ENCODE results near the gene DBF4. TPM values are rescaled to one million over a fixed set of nuclear protein-coding genes. Genes with fewer than 3 reads are reported as not detected.
"Not testable (repeated sequence)": the region's sequence is repeated elsewhere in the genome, so short reads cannot be mapped to it uniquely, and the experiment has no call there.

DBF4 gene
- total RNA-seq, 1 donor from 2014 or later: 17.0 TPM

DNA sequence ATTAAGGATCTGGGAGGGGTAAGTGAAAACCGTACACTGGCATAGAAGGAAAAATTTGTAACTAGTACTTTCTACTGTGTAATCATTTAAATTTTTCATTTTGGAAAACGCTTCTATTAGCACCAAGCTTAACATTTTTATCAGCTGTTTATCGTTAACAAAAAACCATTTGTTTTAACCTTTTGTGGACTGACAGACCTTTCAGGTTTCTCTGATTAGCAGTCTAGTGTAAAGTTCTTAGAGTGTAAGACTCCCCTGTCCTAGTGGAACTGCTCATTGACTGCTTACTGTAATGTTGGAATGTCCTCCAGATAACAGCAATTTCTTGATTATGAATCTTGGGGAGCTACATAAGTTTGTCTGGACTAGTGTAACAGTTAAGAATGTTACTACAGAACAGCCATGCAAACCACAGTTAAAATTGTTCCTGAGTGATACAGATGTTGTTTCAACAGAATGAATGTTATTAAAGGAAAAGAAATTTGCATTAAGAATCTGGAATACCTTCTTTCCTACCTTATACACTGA lies 2.0 kb downstream of the DBF4 start:
- no peak for DNase-seq (ENCODE audit: low read depth)
- TF ChIP-seq CTCF (IDR thresholded peaks at IDR 0.05; ENCODE audit: insufficient read depth, low read length, poor library complexity, severe bottlenecking): no peak
- Histone ChIP-seq H3K36me3 (ENCODE audit: control insufficient read depth, insufficient read depth, low read length) (no peaks in the 10 kb centered on the region), H3K4me3 (ENCODE audit: low read depth, low read length) (peak overlapping the region; percentile 54), H3K27me3 (ENCODE audit: control insufficient read depth, insufficient read depth, low read length) (no peaks in the 10 kb centered on the region)

DNA sequence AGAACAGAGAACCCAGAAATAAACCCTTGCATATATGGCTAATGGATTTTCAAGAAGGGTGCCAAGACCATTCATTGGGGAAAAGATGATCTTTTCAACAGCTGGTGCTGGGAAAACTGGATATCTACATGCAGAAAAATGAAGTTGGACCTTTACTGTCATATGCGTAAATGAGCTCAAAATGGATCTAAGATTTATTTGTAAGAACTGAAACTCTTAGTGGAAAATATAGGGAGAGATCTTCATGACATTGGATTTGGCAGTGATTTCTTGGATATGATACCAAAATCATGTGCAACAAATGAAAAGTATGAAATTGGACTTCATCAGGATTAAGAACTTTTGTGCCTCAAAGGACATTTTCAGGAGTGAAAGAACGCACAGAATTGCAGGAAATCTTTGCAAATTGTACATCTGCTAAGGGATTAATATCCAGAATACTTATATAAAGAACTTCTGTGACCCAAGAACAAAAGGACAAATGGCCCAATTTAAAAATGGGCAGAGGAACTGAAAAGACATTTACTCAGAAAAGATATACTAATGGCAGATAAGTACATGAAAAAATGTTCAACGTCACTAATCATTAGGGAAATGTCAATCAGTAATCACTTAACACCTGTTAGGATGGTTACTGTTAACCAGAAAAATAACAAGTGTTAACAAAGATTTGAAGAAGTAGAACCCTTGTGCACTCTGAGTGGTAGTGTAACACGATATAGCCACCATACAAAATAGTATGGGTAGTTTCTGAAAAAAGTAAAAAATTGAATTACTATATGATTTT lies 6.1 kb downstream of the DBF4 start:
- no peak for DNase-seq (ENCODE audit: low read depth)

DNA sequence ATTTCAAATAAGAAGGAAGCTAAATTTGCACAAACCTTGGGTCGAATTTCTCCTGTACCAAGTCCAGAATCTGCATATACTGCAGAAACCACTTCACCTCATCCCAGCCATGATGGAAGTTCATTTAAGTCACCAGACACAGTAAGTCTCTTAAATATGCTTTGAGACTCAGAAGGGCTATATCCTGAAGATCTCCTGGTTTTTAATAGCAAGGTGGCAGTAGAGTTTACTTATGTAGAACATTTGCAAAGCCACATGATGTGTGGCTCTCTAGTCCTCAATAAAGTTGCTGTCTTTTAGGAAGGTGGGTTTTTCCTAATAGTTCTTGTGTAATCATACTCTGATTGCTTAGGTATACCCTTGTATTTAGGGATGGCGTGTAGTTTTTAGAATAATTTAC lies 8.7 kb downstream of the DBF4 start:
- Histone ChIP-seq H3K27me3 (ENCODE audit: control insufficient read depth, insufficient read depth, low read length) (no peaks in the 10 kb centered on the region), H3K36me3 (ENCODE audit: control insufficient read depth, insufficient read depth, low read length) (no peaks in the 10 kb centered on the region), H3K4me3 (ENCODE audit: low read depth, low read length) (no peak overlapping the region)
- TF ChIP-seq CTCF (IDR thresholded peaks at IDR 0.05; ENCODE audit: insufficient read depth, low read length, poor library complexity, severe bottlenecking): no peak
- no peak for DNase-seq (ENCODE audit: low read depth)

More for the DNA sequence above, 6.1 kb downstream of the DBF4 start:
- Histone ChIP-seq H3K27me3 (ENCODE audit: control insufficient read depth, insufficient read depth, low read length) (no peaks in the 10 kb centered on the region), H3K36me3 (ENCODE audit: control insufficient read depth, insufficient read depth, low read length) (no peaks in the 10 kb centered on the region), H3K4me3 (ENCODE audit: low read depth, low read length) (no peak overlapping the region)
- TF ChIP-seq CTCF (IDR thresholded peaks at IDR 0.05; ENCODE audit: insufficient read depth, low read length, poor library complexity, severe bottlenecking): no peak

DNA sequence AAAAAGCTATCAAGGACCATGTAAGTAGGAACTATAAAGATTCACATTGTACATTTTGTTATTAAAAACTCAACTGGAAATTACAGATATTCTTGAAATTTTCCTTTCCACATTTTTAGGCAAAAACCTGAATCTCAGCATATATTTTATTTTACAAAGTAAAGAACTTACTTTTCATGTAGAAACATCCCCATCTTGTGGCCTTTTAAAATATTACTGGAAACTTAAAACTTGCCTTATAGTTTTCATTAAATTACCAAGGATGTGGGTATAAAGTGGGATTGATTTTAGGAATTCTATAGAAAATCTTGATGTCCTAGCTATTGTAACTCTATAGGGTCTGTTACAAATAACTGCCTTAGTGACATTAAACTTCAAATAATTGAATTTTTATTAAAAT lies 10.6 kb downstream of the DBF4 start:
- Histone ChIP-seq H3K36me3 (ENCODE audit: control insufficient read depth, insufficient read depth, low read length) (no peaks in the 10 kb centered on the region), H3K4me3 (ENCODE audit: low read depth, low read length) (no peak overlapping the region), H3K27me3 (ENCODE audit: control insufficient read depth, insufficient read depth, low read length) (no peaks in the 10 kb centered on the region)
- TF ChIP-seq CTCF (IDR thresholded peaks at IDR 0.05; ENCODE audit: insufficient read depth, low read length, poor library complexity, severe bottlenecking): peak; percentile 14
- no peak for DNase-seq (ENCODE audit: low read depth)

GRCh38 chr7:87895363-87895762 lies 19.1 kb downstream of the DBF4 start:
- no peak overlapping the region for H3K4me3 ChIP-seq (ENCODE audit: low read depth, low read length)
- no peak for TF ChIP-seq CTCF (IDR thresholded peaks at IDR 0.05; ENCODE audit: insufficient read depth, low read length, poor library complexity, severe bottlenecking)
- H3K36me3 ChIP-seq (ENCODE audit: control insufficient read depth, insufficient read depth, low read length): no peaks in the 10 kb centered on the region
- no peak for DNase-seq (ENCODE audit: low read depth)
- H3K27me3 ChIP-seq (ENCODE audit: control insufficient read depth, insufficient read depth, low read length): no peaks in the 10 kb centered on the region

DNA sequence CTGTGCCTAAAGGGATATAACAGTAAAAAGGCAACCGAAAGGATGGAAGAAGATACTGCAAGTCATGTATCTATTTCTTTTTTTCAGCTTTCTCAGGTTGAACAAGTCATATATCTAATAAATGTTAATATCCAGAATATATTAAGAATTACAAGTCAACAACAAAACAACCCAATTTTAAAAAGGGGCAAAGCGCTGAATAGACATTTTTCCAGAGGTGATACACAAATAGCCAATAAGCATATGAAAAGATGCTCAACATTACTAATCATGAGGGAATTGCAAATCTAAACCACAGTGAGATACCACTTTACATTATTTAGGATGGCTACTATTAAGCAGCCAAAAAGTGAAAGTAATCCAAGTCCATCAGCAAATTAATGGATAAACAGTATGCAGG lies 23.0 kb downstream of the DBF4 start:
- no peaks in the 10 kb centered on the region for H3K36me3 ChIP-seq (ENCODE audit: control insufficient read depth, insufficient read depth, low read length)
- TF ChIP-seq CTCF (IDR thresholded peaks at IDR 0.05; ENCODE audit: insufficient read depth, low read length, poor library complexity, severe bottlenecking): no peak
- DNase-seq (ENCODE audit: low read depth): no peak

DNA sequence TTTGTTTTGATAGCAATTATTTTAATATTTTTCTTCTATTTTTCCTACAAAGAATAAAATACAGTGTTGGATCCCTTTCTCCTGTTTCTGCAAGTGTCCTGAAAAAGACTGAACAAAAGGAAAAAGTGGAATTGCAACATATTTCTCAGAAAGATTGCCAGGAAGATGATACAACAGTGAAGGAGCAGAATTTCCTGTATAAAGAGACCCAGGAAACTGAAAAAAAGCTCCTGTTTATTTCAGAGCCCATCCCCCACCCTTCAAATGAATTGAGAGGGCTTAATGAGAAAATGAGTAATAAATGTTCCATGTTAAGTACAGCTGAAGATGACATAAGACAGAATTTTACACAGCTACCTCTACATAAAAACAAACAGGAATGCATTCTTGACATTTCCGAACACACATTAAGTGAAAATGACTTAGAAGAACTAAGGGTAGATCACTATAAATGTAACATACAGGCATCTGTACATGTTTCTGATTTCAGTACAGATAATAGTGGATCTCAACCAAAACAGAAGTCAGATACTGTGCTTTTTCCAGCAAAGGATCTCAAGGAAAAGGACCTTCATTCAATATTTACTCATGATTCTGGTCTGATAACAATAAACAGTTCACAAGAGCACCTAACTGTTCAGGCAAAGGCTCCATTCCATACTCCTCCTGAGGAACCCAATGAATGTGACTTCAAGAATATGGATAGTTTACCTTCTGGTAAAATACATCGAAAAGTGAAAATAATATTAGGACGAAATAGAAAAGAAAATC lies 31.0 kb downstream of the DBF4 start:
- H3K36me3 ChIP-seq (ENCODE audit: control insufficient read depth, insufficient read depth, low read length); H3K27me3 ChIP-seq (ENCODE audit: control insufficient read depth, insufficient read depth, low read length); DNase-seq (ENCODE audit: low read depth); H3K4me3 ChIP-seq (ENCODE audit: low read depth, low read length): not testable (repeated sequence)

More for the DNA sequence above, 23.0 kb downstream of the DBF4 start:
- Histone ChIP-seq H3K4me3 (ENCODE audit: low read depth, low read length) (no peak overlapping the region), H3K27me3 (ENCODE audit: control insufficient read depth, insufficient read depth, low read length) (no peaks in the 10 kb centered on the region)

DNA sequence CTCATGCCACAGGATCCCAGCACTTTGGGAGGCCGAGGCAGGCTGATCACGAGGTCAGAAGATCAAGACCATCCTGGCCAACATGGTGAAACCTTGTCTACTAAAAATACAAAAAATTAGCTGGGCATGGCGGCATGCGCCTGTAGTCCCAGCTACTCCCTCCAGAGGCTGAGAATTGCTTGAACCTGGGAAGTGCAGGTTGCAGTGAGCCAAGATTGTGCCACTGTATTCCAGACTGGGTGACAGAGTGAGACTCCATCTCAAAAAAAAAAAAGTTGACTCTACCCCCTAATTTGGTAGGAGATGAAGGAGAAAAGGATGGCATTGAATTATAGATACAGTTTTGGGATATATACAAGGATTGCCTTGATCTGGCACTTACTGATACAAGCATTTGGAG lies 32.5 kb downstream of the DBF4 start:
- H3K36me3 ChIP-seq (ENCODE audit: control insufficient read depth, insufficient read depth, low read length); H3K27me3 ChIP-seq (ENCODE audit: control insufficient read depth, insufficient read depth, low read length); DNase-seq (ENCODE audit: low read depth); H3K4me3 ChIP-seq (ENCODE audit: low read depth, low read length): not testable (repeated sequence)
